ENCODE measurements around the gene KCNRG.

KCNRG gene

DNA sequence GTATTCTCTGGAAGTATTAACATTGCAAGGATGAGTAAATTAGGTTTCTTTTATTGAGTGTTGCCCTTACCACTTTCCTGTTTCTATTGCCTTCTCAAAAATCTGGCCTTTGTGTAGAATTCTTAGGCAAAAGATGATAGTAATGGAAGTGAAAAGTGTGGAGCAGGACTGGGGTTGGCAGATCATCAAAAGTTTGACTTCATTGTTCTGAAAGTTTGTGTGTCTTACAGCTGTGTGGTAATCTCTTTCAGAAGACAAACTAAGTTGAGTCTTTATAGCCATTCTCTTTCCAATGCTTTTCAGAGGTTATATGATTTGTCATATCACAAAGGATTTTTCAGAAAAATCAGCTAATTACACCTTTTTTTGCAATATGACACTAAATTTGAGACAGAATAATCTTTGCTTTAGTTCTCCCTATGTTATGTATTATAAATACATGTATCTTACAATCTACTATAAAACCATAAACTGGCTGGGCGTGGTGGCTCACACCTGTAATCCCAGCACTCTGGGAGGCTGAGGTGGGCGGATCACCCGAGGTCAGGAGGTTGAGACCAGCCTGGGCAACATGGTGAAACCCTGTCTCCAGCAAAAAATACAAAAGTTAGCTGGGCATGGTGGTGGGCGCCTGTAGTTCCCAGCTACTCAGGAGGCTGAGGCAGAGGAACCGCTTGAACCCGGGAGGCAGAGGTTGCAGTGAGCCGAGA, 8.7 kb upstream of the KCNRG start:
- DNase-seq (ENCODE audit: low spot score) = no peak
- TF ChIP-seq, protein P1, sequence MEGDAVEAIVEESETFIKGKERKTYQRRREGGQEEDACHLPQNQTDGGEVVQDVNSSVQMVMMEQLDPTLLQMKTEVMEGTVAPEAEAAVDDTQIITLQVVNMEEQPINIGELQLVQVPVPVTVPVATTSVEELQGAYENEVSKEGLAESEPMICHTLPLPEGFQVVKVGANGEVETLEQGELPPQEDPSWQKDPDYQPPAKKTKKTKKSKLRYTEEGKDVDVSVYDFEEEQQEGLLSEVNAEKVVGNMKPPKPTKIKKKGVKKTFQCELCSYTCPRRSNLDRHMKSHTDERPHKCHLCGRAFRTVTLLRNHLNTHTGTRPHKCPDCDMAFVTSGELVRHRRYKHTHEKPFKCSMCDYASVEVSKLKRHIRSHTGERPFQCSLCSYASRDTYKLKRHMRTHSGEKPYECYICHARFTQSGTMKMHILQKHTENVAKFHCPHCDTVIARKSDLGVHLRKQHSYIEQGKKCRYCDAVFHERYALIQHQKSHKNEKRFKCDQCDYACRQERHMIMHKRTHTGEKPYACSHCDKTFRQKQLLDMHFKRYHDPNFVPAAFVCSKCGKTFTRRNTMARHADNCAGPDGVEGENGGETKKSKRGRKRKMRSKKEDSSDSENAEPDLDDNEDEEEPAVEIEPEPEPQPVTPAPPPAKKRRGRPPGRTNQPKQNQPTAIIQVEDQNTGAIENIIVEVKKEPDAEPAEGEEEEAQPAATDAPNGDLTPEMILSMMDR (IDR thresholded peaks at IDR 0.05; ENCODE audit: borderline replicate concordance, control extremely low read depth, extremely low read depth, insufficient read depth, missing control alignments) = no peak
- in situ Hi-C loops (cut with MboI; ENCODE audit: low sequenced_read_pairs, unreplicated experiment) = no loop called here

DNA sequence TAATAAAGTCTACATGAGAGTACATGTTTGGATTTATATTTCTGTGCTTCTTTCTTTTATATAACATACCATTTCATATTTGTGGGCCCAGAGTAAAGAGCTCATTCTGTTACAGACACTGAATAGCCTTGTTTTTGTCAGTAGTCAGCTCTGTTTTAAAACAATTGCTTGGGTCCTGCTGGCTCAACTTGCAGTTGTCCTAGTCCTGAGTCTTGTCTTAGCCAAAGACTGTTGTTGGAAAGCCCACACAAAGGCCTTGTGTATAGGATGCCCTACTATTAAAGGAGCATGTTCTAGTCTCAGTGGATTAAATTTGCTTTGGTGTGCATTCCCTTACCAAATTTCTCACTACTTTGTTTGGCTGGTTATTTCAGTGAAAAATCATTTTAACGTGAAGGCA, 3.8 kb upstream of the KCNRG start:
- DNase-seq (ENCODE audit: low spot score) = no peak
- TF ChIP-seq, protein P1 (IDR thresholded peaks at IDR 0.05; ENCODE audit: borderline replicate concordance, control extremely low read depth, extremely low read depth, insufficient read depth, missing control alignments) = no peak
- in situ Hi-C loops (cut with MboI; ENCODE audit: low sequenced_read_pairs, unreplicated experiment) = no loop called here

GRCh38 chr13:50012396-50013169, 2.7 kb upstream of the KCNRG start:
- in situ Hi-C loops (cut with MboI; ENCODE audit: low sequenced_read_pairs, unreplicated experiment) = no loop called here
- TF ChIP-seq, protein P1 (IDR thresholded peaks at IDR 0.05; ENCODE audit: borderline replicate concordance, control extremely low read depth, extremely low read depth, insufficient read depth, missing control alignments) = no peak
- DNase-seq (ENCODE audit: low spot score) = no peak

DNA sequence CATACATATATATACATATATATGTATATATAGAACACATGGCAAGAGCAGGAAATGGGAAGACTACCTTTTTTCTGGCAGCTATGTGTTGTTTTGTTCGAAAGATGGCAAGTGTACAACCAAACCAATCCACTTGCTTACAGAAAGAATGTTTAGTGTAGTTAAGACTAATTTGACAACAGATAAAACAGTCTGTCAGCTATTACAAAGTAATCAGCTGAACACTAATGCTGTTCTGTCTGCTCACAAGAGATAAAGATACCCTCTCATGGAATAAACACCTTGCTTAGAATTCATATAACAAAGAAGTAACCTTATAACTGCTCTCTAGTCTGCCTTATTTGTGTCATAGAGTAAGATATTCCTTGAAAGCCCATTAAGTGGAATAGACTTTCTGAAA, 858 bp upstream of the KCNRG start:
- no peak for DNase-seq (ENCODE audit: low spot score)
- in situ Hi-C loops (cut with MboI; ENCODE audit: low sequenced_read_pairs, unreplicated experiment) = no loop called here
- TF ChIP-seq, protein P1 (IDR thresholded peaks at IDR 0.05; ENCODE audit: borderline replicate concordance, control extremely low read depth, extremely low read depth, insufficient read depth, missing control alignments) = no peak

DNA sequence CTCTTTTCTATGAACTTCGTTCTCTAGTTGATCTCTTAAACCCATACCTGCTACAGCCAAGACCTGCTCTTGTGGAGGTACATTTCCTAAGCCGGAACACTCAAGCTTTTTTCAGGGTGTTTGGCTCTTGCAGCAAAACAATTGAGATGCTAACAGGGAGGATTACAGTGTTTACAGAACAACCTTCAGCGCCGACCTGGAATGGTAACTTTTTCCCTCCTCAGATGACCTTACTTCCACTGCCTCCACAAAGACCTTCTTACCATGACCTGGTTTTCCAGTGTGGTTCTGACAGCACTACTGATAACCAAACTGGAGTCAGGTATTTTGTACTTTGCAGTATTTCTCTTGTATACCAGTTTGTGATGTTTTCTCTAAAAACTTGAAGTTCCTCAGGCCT, 506 bp downstream of the KCNRG start:
- DNase-seq (ENCODE audit: low spot score) = no peak
- TF ChIP-seq, protein P1 (IDR thresholded peaks at IDR 0.05; ENCODE audit: borderline replicate concordance, control extremely low read depth, extremely low read depth, insufficient read depth, missing control alignments) = no peak
- in situ Hi-C loops (cut with MboI; ENCODE audit: low sequenced_read_pairs, unreplicated experiment) = no loop called here

DNA sequence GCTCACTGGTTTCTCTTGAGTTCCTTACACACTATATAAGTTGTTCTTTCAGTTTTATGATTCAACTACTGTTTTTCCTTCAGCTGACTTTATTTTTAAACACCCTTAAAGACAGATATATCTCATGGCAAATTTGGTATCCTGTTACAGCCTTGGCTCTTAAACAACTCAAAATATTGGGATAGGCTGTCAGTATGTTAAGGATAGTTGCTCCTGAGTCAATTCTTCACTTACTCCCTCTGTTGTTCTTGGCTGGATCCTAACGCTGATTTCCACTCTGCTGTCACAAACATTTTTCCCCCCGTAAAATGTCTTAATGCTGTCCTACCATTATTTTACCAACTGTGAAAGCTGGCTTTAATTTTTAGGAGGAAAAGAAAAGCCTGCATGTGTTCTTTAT, 1.2 kb downstream of the KCNRG start:
- DNase-seq (ENCODE audit: low spot score) = no peak
- TF ChIP-seq, protein P1 (IDR thresholded peaks at IDR 0.05; ENCODE audit: borderline replicate concordance, control extremely low read depth, extremely low read depth, insufficient read depth, missing control alignments) = no peak
- in situ Hi-C loops (cut with MboI; ENCODE audit: low sequenced_read_pairs, unreplicated experiment) = no loop called here
